DND-41 (cell line): ENCODE results near the gene AGRN.

ENCODE experiments used
- CTCF ChIP-seq: IDR thresholded peaks from 2 replicates; pipeline ENCODE4 v1.5.1; 2012; ENCODE audit warnings: borderline replicate concordance, low read length, moderate library complexity, mild to moderate bottlenecking; ENCODE audit not compliant: poor library complexity, severe bottlenecking; ENCODE audit errors: extremely low read depth
- EZH2 ChIP-seq: IDR thresholded peaks from 3 replicates; pipeline ENCODE4 v1.6.1; 2012; ENCODE audit warnings: borderline replicate concordance, low read depth, mild to moderate bottlenecking, moderate library complexity, low read length, inconsistent platforms; ENCODE audit not compliant: severe bottlenecking

- TF ChIP-seq CTCF (no peak), EZH2 (no peak)
Observed at GRCh38 chr1:970242-970972, 49.5 kb upstream of the AGRN start.
